GM21423 (cell line): ENCODE results near the gene ITM2A.

Source experiments
- ATAC-seq: cut with Tn5 transposase; IDR thresholded peaks from one replicate; pipeline ENCODE4 v1.9.1; 2021; ENCODE audit warnings: mild to moderate bottlenecking, moderate library complexity; ENCODE audit not compliant: unreplicated experiment

ITM2A gene

GRCh38 chrX:79366873-79367749, at the start of gene ITM2A:
ITM2A (minus strand) TSS chrX:79367334; CDS start chrX:79367215, 119 bp downstream.
- peak; percentile 60 for ATAC-seq

GRCh38 chrX:79415056-79415455, 47.9 kb upstream of the ITM2A start:
- ATAC-seq: no peak

GRCh38 chrX:79413963-79414362, 46.8 kb upstream of the ITM2A start:
- ATAC-seq: no peak

- no peak for ATAC-seq
These were observed 45.8 kb upstream of the ITM2A start for GRCh38 chrX:79412972-79413371.

GRCh38 chrX:79412166-79412565, 45.0 kb upstream of the ITM2A start:
- ATAC-seq: no peak

GRCh38 chrX:79409657-79410056, 42.5 kb upstream of the ITM2A start:
- no peak for ATAC-seq

- no peak for ATAC-seq
These were observed 41.6 kb upstream of the ITM2A start for GRCh38 chrX:79408623-79409322.

- no peak for ATAC-seq
These were observed 33.5 kb upstream of the ITM2A start for GRCh38 chrX:79400623-79401022.

GRCh38 chrX:79375340-79375739, 8.2 kb upstream of the ITM2A start:
- ATAC-seq: no peak

GRCh38 chrX:79371640-79372039, 4.5 kb upstream of the ITM2A start:
- ATAC-seq: no peak

GRCh38 chrX:79371101-79371500, 4.0 kb upstream of the ITM2A start:
- ATAC-seq: no peak

GRCh38 chrX:79369871-79370270, 2.7 kb upstream of the ITM2A start:
- ATAC-seq: no peak

- no peak for ATAC-seq
These were observed 1.3 kb upstream of the ITM2A start for GRCh38 chrX:79368441-79368840.

GRCh38 chrX:79367907-79368306, 773 bp upstream of the ITM2A start:
- ATAC-seq: no peak

- ATAC-seq: no peak
These were observed 620 bp downstream of the ITM2A start for GRCh38 chrX:79366556-79366872.

GRCh38 chrX:79365591-79365990, 1.5 kb downstream of the ITM2A start:
- no peak for ATAC-seq

- ATAC-seq: no peak
These were observed 2.8 kb downstream of the ITM2A start for GRCh38 chrX:79364306-79364705.

- ATAC-seq: no peak
These were observed 5.8 kb downstream of the ITM2A start for GRCh38 chrX:79361192-79361870.

GRCh38 chrX:79336869-79337815, 30.0 kb downstream of the ITM2A start:
- no peak for ATAC-seq

GRCh38 chrX:79330022-79330421, 37.1 kb downstream of the ITM2A start:
- no peak for ATAC-seq
